ENCODE data around the gene NUDT5.

Gene NUDT5

GRCh38 chr10:12221323-12222298, 25.9 kb upstream of the NUDT5 start:
- H3K27me3 ChIP-seq (ENCODE audit: insufficient read depth, poor library complexity, severe bottlenecking) = no peaks in the 10 kb centered on the region
- no peak overlapping the region for H3K27ac ChIP-seq (replicated peaks)
- no peak for DNase-seq (ENCODE audit: low read depth in 1 of 2, low spot score in 1 of 2)
- H3K4me3 ChIP-seq (replicated peaks; ENCODE audit: insufficient read depth, low read length) = no peak overlapping the region
- TF ChIP-seq REST (IDR thresholded peaks at IDR 0.05; ENCODE audit: insufficient replicate concordance, low read depth) (no peak), POLR2AphosphoS5 (IDR thresholded peaks at IDR 0.05; ENCODE audit: low read depth) (no peak), SPI1 (IDR thresholded peaks at IDR 0.05; ENCODE audit: borderline replicate concordance, low read depth) (no peak), GABPA (IDR thresholded peaks at IDR 0.05; ENCODE audit: low read depth) (no peak), CTCF (IDR thresholded peaks at IDR 0.05; ENCODE audit: insufficient read depth, low read length) (no peak)

- Histone ChIP-seq H3K27me3 (ENCODE audit: insufficient read depth, poor library complexity, severe bottlenecking) (no peaks in the 10 kb centered on the region), H3K4me3 (replicated peaks; ENCODE audit: insufficient read depth, low read length) (no peak overlapping the region), H3K27ac (replicated peaks) (0 out of 2 replicates have a peak overlapping the region, but pooled peaks have one; percentile 27)
- TF ChIP-seq SPI1 (IDR thresholded peaks at IDR 0.05; ENCODE audit: borderline replicate concordance, low read depth) = peak; percentile 7; the same call in 1 of the 2 replicates
- no peak for TF ChIP-seq POLR2AphosphoS5 (IDR thresholded peaks at IDR 0.05; ENCODE audit: low read depth)
- DNase-seq (ENCODE audit: low read depth in 1 of 2, low spot score in 1 of 2) = peak in 1 of 2 experiments; percentile 16
These were observed 23.3 kb upstream of the NUDT5 start for GRCh38 chr10:12218991-12219390.

GRCh38 chr10:12214763-12215218, 19.1 kb upstream of the NUDT5 start:
- Histone ChIP-seq H3K27ac (replicated peaks) (peak overlapping the region; percentile 27), H3K4me3 (replicated peaks; ENCODE audit: insufficient read depth, low read length) (no peak overlapping the region), H3K27me3 (ENCODE audit: insufficient read depth, poor library complexity, severe bottlenecking) (no peaks in the 10 kb centered on the region)
- TF ChIP-seq GABPA (IDR thresholded peaks at IDR 0.05; ENCODE audit: low read depth) (peak; percentile 52; the same call in 1 of the 2 replicates), CTCF (IDR thresholded peaks at IDR 0.05; ENCODE audit: insufficient read depth, low read length) (no peak)
- DNase-seq (ENCODE audit: low read depth in 1 of 2, low spot score in 1 of 2) = no peak

- Histone ChIP-seq H3K4me3 (replicated peaks; ENCODE audit: insufficient read depth, low read length) (no peak overlapping the region), H3K27ac (replicated peaks) (no peak overlapping the region), H3K27me3 (ENCODE audit: insufficient read depth, poor library complexity, severe bottlenecking) (no peaks in the 10 kb centered on the region)
- DNase-seq (ENCODE audit: low read depth in 1 of 2, low spot score in 1 of 2) = no peak
- TF ChIP-seq CTCF (IDR thresholded peaks at IDR 0.05; ENCODE audit: insufficient read depth, low read length) (no peak), REST (IDR thresholded peaks at IDR 0.05; ENCODE audit: insufficient replicate concordance, low read depth) (no peak), GABPA (IDR thresholded peaks at IDR 0.05; ENCODE audit: low read depth) (no peak), SPI1 (IDR thresholded peaks at IDR 0.05; ENCODE audit: borderline replicate concordance, low read depth) (no peak), POLR2AphosphoS5 (IDR thresholded peaks at IDR 0.05; ENCODE audit: low read depth) (no peak)
These were observed 18.4 kb upstream of the NUDT5 start for GRCh38 chr10:12214093-12214492.

Data from HL-60 (cell line).